ENCODE measurements around the gene FRMD5.
A peak's percentile ranks its signal among the peaks of the same experiment; 100 is the strongest.

FRMD5 gene

DNA sequence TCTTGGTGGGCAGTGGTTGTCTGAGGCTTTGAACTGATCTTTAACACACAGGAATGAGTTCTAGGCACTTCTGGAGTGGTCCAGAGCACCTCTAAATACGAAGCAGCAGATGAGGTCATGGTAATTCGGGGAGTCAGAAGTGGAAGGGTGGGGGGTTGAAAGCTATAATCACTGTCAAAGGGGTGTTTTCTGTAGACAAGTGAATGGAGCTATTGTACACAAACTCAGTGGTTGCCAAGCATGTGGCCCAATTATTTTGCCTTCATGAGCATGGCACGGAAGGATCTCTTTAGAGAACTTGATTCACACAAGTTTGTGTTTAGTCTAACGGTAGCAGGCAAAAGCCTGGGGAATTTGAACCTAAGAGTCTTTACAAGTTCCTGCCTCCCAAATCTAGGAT lies 6.3 kb downstream of the FRMD5 start:
- DNase-seq (no peak), ATAC-seq (no peak)
- peaks cover 54% of the 10 kb centered on the region for H3K27me3 Mint-ChIP-seq
- peak overlapping the region in 1 of 2 donors; percentile 28 for H3K27ac Mint-ChIP-seq
- H3K4me1 Mint-ChIP-seq, result peaks cover 5% of the 10 kb centered on the region
- no peak overlapping the region for H3K4me3 Mint-ChIP-seq
- no peaks in the 10 kb centered on the region for H3K9me3 Mint-ChIP-seq

- Mint-ChIP-seq H3K27ac (no peak overlapping the region), H3K4me3 (no peak overlapping the region), H3K27me3 (peaks cover 35% of the 10 kb centered on the region), H3K9me3 (no peaks in the 10 kb centered on the region), H3K4me1 (no peaks in the 10 kb centered on the region)
- ATAC-seq, result no peak
- DNase-seq, result no peak
These were observed 8.4 kb downstream of the FRMD5 start for GRCh38 chr15:44186705-44187104.

DNA sequence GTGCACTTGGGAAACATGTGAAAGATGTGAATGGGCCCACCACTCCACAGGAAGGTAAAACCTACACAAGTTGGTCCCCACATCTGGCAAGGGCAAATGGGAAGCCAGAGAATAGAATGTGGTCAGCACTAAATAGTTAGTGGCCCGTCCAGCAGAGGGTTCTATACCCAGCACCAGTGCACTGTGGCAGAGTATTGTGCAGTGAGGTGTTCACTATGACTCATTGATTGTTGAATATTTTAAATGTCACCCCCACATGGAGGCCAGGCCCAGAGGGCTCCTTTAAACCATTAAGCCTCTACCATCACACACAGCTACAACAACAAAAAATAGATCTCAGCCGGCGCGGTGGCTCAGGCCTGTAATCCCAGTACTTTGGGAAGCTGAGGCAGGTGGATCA lies 11.7 kb downstream of the FRMD5 start:
- Mint-ChIP-seq H3K4me1 (no peaks in the 10 kb centered on the region), H3K9me3 (no peaks in the 10 kb centered on the region), H3K27me3 (peaks cover 19% of the 10 kb centered on the region), H3K27ac (no peak overlapping the region), H3K4me3 (no peak overlapping the region)
- ATAC-seq, result no peak
- no peak for DNase-seq

DNA sequence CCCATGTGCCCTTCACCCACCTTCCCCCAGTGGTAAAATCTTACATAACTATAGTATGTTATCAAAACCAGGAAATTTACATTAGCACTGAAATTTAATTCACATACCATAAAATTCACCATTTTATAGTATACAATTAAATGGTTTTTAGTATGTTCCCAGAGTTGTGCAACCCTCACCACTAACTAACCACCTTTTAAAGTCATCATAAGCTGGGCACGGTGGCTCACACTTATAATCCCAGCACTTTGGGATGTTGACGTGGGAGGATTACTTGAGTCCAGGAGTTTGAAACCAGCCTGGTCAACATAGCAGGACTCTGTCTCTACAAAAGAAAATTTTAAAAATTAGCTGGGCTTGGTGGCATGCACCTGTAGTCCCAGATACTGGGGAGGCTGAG lies 13.7 kb downstream of the FRMD5 start:
- no peak for DNase-seq
- H3K4me3 Mint-ChIP-seq, result no peak overlapping the region
- ATAC-seq, result no peak
- no peaks in the 10 kb centered on the region for H3K4me1 Mint-ChIP-seq
- H3K9me3 Mint-ChIP-seq, result no peaks in the 10 kb centered on the region
- peaks cover 20% of the 10 kb centered on the region for H3K27me3 Mint-ChIP-seq
- H3K27ac Mint-ChIP-seq, result no peak overlapping the region

GRCh38 chr15:44177139-44177538 lies 17.9 kb downstream of the FRMD5 start:
- ATAC-seq, result no peak
- H3K4me3 Mint-ChIP-seq, result no peak overlapping the region
- no peaks in the 10 kb centered on the region for H3K9me3 Mint-ChIP-seq
- peaks cover 47% of the 10 kb centered on the region for H3K27me3 Mint-ChIP-seq
- no peak for DNase-seq
- H3K4me1 Mint-ChIP-seq, result no peaks in the 10 kb centered on the region
- H3K27ac Mint-ChIP-seq, result no peak overlapping the region

GRCh38 chr15:44173813-44174212 lies 21.3 kb downstream of the FRMD5 start:
- H3K27me3 Mint-ChIP-seq, result peaks cover 46% of the 10 kb centered on the region
- H3K9me3 Mint-ChIP-seq, result no peaks in the 10 kb centered on the region
- DNase-seq (no peak), ATAC-seq (no peak)
- H3K4me1 Mint-ChIP-seq, result no peaks in the 10 kb centered on the region
- no peak overlapping the region for H3K27ac Mint-ChIP-seq
- no peak overlapping the region for H3K4me3 Mint-ChIP-seq

DNA sequence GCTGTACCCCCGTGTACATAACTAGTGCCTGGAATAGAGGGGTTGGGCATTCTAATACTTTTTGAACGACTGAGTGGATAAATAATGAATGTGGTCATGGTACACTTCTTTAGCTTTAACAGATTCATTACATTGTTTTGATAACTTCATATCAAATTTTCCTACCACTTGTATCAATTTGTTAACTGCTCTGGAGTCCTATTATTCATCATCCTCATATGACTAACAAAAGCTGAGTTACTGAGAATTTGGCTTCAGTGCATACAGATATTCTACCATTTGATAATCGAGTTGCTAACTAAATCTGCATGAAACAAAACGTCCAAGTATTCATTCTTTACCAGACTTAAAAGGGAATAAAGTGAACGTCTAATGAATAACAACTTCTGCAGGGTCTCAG lies 31.7 kb downstream of the FRMD5 start:
- no peak overlapping the region for H3K27ac Mint-ChIP-seq
- peaks cover 21% of the 10 kb centered on the region for H3K27me3 Mint-ChIP-seq
- ATAC-seq, result no peak

DNA sequence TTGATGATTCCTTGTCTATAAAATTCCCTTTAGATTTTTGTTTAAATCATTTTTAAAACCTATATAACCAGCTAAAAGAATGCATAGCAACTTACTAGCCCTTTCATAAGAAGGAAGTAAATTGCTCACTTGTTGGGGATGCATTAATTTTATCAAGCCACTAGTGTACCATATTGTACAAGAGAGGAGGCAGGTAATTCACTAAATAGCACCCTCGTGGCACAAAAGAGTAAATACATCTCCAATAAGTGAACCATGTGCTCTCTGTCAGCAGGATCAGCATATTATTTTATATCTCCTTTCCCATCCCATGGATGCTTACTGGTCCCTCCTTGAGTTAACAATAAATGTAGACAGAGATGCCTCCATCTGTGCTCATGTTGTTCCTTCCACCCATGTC lies 34.3 kb downstream of the FRMD5 start:
- Mint-ChIP-seq H3K27me3 (peaks cover 25% of the 10 kb centered on the region), H3K27ac (no peak overlapping the region), H3K9me3 (no peaks in the 10 kb centered on the region), H3K4me1 (peaks cover 6% of the 10 kb centered on the region), H3K4me3 (no peak overlapping the region)
- DNase-seq (no peak), ATAC-seq (no peak)

More for the DNA sequence above, 31.7 kb downstream of the FRMD5 start:
- no peak for DNase-seq
- H3K9me3 Mint-ChIP-seq, result no peaks in the 10 kb centered on the region
- H3K4me3 Mint-ChIP-seq, result no peak overlapping the region
- H3K4me1 Mint-ChIP-seq, result no peaks in the 10 kb centered on the region

DNA sequence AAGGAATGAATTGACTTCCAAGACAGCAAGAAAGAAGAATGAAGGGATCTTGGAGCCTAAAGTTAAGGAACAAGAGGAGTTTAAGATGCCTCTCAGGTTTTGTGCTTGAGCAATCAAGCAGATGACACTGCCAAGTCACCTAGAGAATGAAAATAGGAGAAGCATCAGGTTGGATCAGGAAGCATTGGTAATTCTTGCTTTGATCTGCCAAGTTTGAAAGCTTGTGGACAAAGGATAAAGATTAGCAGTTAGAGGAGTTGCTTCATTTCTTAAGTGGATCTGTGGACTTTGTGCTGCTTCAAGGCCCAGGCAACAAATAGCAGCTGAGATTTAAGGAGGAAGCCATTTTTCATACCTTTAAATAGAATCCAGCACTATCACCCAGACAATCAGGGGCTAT lies 35.6 kb downstream of the FRMD5 start:
- ATAC-seq, result no peak
- Mint-ChIP-seq H3K27me3 (peaks cover 25% of the 10 kb centered on the region), H3K27ac (no peak overlapping the region), H3K9me3 (no peaks in the 10 kb centered on the region), H3K4me1 (peaks cover 6% of the 10 kb centered on the region), H3K4me3 (no peak overlapping the region)
- no peak for DNase-seq

DNA sequence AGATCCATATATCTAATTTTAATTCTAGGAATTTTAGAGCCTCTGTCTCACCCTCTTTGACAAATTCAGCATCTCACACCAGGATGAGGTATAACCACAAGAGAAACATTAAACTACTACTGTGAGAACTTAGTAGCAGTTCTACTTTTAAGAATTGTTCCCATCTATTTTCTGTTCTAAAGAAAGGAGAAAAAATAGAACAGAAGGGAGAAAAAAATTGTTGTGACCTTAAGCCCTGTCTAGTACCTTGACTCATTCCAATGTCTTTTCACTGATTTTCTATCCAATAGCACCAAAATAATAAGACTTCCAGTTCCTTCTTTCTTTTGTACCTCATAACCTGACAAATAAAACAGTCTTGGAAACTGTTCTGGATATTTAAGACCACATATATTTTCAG lies 37.0 kb downstream of the FRMD5 start:
- no peak for ATAC-seq

GRCh38 chr15:44157679-44158078 lies 37.4 kb downstream of the FRMD5 start:
- no peaks in the 10 kb centered on the region for H3K9me3 Mint-ChIP-seq
- H3K27ac Mint-ChIP-seq, result no peak overlapping the region
- ATAC-seq (no peak), DNase-seq (no peak)
- peaks cover 6% of the 10 kb centered on the region for H3K4me1 Mint-ChIP-seq
- H3K4me3 Mint-ChIP-seq, result no peak overlapping the region
- peaks cover 25% of the 10 kb centered on the region for H3K27me3 Mint-ChIP-seq

More for the DNA sequence above, 37.0 kb downstream of the FRMD5 start:
- H3K27ac Mint-ChIP-seq, result no peak overlapping the region
- peaks cover 6% of the 10 kb centered on the region for H3K4me1 Mint-ChIP-seq
- no peak overlapping the region for H3K4me3 Mint-ChIP-seq
- no peak for DNase-seq
- peaks cover 25% of the 10 kb centered on the region for H3K27me3 Mint-ChIP-seq
- no peaks in the 10 kb centered on the region for H3K9me3 Mint-ChIP-seq

DNA sequence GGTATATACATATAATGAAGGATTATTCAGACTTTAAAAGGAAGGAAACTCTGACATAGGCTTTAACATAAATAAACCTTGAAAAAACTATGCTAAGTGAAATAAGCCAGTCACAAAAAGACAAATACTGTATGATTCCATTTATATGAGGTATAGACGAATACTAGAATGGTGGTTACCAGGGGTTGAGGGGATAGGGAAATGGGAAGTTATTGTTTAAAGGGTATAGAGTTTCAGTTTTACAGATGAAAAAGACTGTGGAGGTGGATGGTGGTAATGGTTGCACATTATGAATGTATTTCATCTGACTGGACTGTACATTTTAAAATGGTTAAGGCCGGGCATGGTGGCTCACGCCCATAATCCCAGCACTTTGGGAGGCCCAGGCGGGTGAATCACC lies 41.7 kb downstream of the FRMD5 start:
- no peaks in the 10 kb centered on the region for H3K9me3 Mint-ChIP-seq
- peaks cover 12% of the 10 kb centered on the region for H3K27me3 Mint-ChIP-seq
- DNase-seq, result no peak
- H3K4me3 Mint-ChIP-seq, result no peak overlapping the region
- no peak for ATAC-seq
- peaks cover 6% of the 10 kb centered on the region for H3K4me1 Mint-ChIP-seq
- H3K27ac Mint-ChIP-seq, result no peak overlapping the region

GRCh38 chr15:44149224-44149623 lies 45.8 kb downstream of the FRMD5 start:
- Mint-ChIP-seq H3K9me3 (no peaks in the 10 kb centered on the region), H3K4me1 (no peaks in the 10 kb centered on the region), H3K27me3 (peaks cover 25% of the 10 kb centered on the region), H3K4me3 (no peak overlapping the region), H3K27ac (no peak overlapping the region)
- no peak for DNase-seq
- ATAC-seq, result no peak

DNA sequence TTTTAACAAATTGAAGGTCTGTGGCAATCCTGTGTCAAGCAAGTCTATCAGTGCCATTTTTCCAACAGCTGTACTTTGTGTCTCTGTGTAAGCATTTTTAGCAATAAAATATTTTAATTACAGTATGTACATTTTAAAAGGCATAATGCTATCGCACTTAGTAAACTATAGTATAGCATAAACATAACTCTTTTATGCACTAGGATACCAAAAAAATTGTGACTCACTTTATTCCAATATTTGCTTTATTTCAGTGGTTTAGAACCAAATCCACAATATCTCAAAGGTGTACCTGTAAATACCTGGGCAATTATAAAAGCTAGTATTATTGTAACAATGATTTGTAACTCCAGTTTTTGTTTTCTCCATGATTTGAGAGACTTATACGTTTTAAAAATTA lies 46.5 kb downstream of the FRMD5 start:
- Mint-ChIP-seq H3K4me1 (no peaks in the 10 kb centered on the region), H3K27ac (no peak overlapping the region), H3K27me3 (peaks cover 25% of the 10 kb centered on the region), H3K9me3 (no peaks in the 10 kb centered on the region), H3K4me3 (no peak overlapping the region)
- DNase-seq (no peak), ATAC-seq (no peak)

GRCh38 chr15:44147636-44148035 lies 47.4 kb downstream of the FRMD5 start:
- no peak for ATAC-seq
- Mint-ChIP-seq H3K9me3 (no peaks in the 10 kb centered on the region), H3K27me3 (peaks cover 25% of the 10 kb centered on the region), H3K4me1 (no peaks in the 10 kb centered on the region), H3K4me3 (no peak overlapping the region), H3K27ac (no peak overlapping the region)
- no peak for DNase-seq

GRCh38 chr15:44145495-44145894 lies 49.6 kb downstream of the FRMD5 start:
- no peaks in the 10 kb centered on the region for H3K9me3 Mint-ChIP-seq
- H3K27ac Mint-ChIP-seq, result no peak overlapping the region
- no peak for ATAC-seq
- no peaks in the 10 kb centered on the region for H3K4me1 Mint-ChIP-seq
- DNase-seq, result no peak
- H3K4me3 Mint-ChIP-seq, result no peak overlapping the region
- peaks cover 25% of the 10 kb centered on the region for H3K27me3 Mint-ChIP-seq

GRCh38 chr15:44144992-44145391 lies 50.1 kb downstream of the FRMD5 start:
- Mint-ChIP-seq H3K4me1 (no peaks in the 10 kb centered on the region), H3K4me3 (no peak overlapping the region), H3K27me3 (peaks cover 21% of the 10 kb centered on the region), H3K9me3 (no peaks in the 10 kb centered on the region), H3K27ac (no peak overlapping the region)
- DNase-seq (no peak), ATAC-seq (no peak)

All from stimulated activated naive CD8-positive, alpha-beta T cell treated with anti-CD3 and anti-CD28 coated beads, Interleukin-15, amount 100 ng/mL, for 72 hours (primary cell).